ENCODE results near the gene RND3.

RND3 gene

DNA sequence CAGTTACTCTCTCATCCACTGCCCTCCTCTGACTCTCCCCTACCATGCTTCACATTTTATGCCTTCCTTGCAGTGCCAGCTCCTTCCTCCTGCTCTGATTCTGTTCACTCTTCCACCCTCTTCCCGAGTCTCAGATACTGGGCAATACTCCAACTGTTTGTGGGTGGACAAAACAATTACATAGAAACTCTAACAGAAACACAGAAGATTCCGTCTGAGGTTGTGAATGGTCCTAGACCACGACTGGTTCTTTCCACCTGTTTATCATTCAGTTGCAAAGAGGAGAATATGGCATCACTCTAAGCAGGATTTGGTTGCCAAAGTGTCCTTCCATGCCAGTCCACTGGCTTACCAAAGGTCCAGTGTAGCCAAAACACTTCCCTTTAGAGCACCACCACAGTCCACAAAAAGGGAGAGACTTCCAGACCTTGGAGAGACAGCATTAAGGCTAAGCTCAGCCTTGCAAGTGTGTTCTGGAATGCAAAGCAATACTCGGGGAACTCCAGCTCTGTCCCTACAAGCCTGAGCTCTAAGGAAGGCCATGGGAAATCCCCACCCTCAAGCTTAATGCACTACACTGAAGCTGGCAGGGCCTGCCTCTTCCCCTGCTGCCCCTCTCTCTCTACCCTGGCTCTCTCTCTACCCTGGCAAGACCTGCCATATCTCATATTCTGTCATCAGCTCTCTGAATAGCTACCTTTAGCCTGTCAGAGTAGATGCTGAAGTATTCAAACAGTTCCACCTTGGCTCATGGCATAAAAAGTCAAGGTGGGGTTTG is 33.6 kb upstream of the RND3 start:
- no peaks in the 10 kb centered on the region for H3K36me3 ChIP-seq (ENCODE audit: control insufficient read depth, insufficient read depth, low read length)
- H3K27ac ChIP-seq (ENCODE audit: low read length) = no peak overlapping the region
- no peaks in the 10 kb centered on the region for H3K4me1 ChIP-seq (ENCODE audit: control insufficient read depth, insufficient read depth, low read length)
- H3K4me3 ChIP-seq (ENCODE audit: low read length) = no peak overlapping the region
- no peaks in the 10 kb centered on the region for H3K27me3 ChIP-seq (ENCODE audit: control insufficient read depth, insufficient read depth, low read length)
- WGBS (ENCODE audit: insufficient coverage, insufficient read length) = no CpG with 5 or more reads among the region's 4 CpGs
- no peak for DNase-seq (ENCODE audit: low read depth, low spot score)
- no peaks in the 10 kb centered on the region for H3K9me3 ChIP-seq (ENCODE audit: control insufficient read depth, insufficient read depth, low read length)

DNA sequence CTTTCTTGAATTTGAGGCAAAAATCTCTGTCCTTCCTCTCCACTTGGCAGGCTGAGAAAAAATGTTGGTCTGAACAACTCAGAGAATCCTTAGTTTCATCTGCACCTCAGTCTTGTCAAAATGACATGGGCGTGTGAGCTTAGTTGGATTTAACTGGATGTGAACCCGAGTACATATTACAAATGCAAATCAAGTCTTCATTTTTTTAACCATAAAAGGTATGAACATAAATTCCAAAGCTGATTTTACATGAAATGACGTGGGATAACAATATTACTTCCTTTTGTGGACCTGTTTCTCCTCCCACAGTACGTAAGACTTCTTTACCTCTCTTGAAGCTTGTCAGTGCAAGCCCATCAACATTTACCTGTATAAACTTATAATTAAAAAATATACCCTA is 32.6 kb upstream of the RND3 start:
- Histone ChIP-seq H3K4me3 (ENCODE audit: low read length) (no peak overlapping the region), H3K36me3 (ENCODE audit: control insufficient read depth, insufficient read depth, low read length) (no peaks in the 10 kb centered on the region), H3K9me3 (ENCODE audit: control insufficient read depth, insufficient read depth, low read length) (no peaks in the 10 kb centered on the region), H3K27ac (ENCODE audit: low read length) (no peak overlapping the region), H3K27me3 (ENCODE audit: control insufficient read depth, insufficient read depth, low read length) (no peaks in the 10 kb centered on the region), H3K4me1 (ENCODE audit: control insufficient read depth, insufficient read depth, low read length) (no peaks in the 10 kb centered on the region)
- DNase-seq (ENCODE audit: low read depth, low spot score) = no peak
- no CpG with 5 or more reads among the region's 4 CpGs for WGBS (ENCODE audit: insufficient coverage, insufficient read length)

DNA sequence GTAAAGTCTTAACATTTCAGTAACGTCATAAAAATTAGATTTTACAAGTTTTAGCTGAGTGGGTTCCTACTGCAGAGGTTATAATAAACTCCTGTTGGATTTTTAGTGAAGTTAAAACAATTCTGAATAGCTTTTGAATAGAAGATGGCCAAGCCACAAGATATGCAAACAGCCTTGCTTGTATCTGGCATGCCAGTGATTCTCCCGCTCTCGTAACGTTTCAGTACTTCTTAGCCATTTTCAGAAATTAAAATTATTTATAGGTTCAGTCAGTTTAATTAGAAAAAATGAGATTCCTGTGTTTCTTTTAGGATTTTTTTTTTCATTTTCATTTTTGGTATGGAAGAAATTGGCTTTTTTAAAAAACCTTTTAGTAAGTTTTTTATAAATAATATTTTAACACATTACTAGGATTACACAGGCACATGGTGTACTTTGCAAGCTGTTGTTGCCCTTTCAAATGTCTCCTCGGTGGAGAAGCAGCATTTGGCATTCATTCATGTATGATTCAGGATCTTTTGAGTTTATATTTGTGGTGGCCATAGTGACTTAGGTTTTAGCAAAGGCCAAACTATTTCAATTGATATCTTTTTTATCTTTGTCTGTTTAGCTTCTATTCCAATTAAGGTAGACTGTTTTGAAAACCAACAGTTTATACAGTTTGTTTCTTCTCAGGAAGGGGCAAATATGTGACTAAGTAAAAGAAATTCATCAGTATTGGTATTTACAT is 30.6 kb upstream of the RND3 start:
- Histone ChIP-seq H3K36me3 (ENCODE audit: control insufficient read depth, insufficient read depth, low read length) (no peaks in the 10 kb centered on the region), H3K27ac (ENCODE audit: low read length) (no peak overlapping the region), H3K9me3 (ENCODE audit: control insufficient read depth, insufficient read depth, low read length) (no peaks in the 10 kb centered on the region), H3K4me1 (ENCODE audit: control insufficient read depth, insufficient read depth, low read length) (no peaks in the 10 kb centered on the region), H3K4me3 (ENCODE audit: low read length) (no peak overlapping the region), H3K27me3 (ENCODE audit: control insufficient read depth, insufficient read depth, low read length) (no peaks in the 10 kb centered on the region)
- DNase-seq (ENCODE audit: low read depth, low spot score) = no peak
- WGBS (ENCODE audit: insufficient coverage, insufficient read length) = no CpG with 5 or more reads among the region's 5 CpGs

DNA sequence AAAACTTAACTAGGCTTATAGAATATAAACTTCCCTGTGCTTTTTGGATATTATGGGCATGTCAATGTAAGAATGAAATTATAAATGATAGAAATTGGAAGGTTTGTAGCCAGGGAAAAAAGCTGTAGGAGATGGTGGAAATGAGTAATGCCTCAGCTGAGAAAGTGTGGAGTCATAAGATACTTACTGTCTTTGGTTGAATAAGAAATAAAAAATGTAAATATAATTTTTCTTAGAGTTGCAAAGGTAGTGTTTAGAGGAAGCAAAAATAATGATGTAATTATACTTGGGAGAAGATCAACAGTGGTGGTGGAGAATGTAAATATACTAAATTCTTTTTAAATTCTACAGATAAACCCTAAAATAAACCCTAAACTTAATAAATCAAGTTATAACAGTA is 26.2 kb upstream of the RND3 start:
- Histone ChIP-seq H3K9me3 (ENCODE audit: control insufficient read depth, insufficient read depth, low read length) (no peaks in the 10 kb centered on the region), H3K4me1 (ENCODE audit: control insufficient read depth, insufficient read depth, low read length) (no peaks in the 10 kb centered on the region), H3K36me3 (ENCODE audit: control insufficient read depth, insufficient read depth, low read length) (no peaks in the 10 kb centered on the region), H3K4me3 (ENCODE audit: low read length) (no peak overlapping the region), H3K27me3 (ENCODE audit: control insufficient read depth, insufficient read depth, low read length) (no peaks in the 10 kb centered on the region), H3K27ac (ENCODE audit: low read length) (no peak overlapping the region)
- no peak for DNase-seq (ENCODE audit: low read depth, low spot score)

DNA sequence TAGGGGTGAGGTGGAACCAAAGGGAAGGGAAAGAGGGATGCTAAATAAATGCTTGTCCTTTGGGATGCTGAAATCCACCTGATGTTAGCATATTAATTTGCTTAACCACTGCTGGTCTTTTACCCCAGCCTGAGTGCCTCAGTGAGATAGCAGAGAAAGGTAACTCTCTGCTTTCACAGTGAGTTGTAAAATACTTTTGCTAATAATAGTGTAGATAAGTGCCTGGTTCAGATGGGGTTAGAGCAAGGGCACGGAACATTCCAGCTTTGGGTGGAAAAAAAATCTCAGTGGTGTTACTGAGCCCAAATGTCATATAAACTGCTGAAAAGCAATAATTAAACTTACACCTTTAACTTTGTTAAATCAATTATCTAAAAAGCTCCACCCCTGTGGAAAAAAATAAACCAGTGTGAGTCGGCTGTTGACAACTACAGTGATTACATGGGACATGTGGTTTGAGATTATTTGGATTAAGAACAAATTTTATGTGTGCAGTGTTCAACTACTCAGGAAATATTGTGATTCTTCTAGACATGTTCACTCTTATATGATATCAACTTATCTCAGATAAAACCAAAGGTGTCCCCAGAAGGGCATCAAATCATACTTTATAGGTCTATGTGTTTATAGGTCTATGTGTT is 21.1 kb upstream of the RND3 start:
- Histone ChIP-seq H3K4me3 (ENCODE audit: low read length) (no peak overlapping the region), H3K9me3 (ENCODE audit: control insufficient read depth, insufficient read depth, low read length) (no peaks in the 10 kb centered on the region), H3K27ac (ENCODE audit: low read length) (no peak overlapping the region), H3K36me3 (ENCODE audit: control insufficient read depth, insufficient read depth, low read length) (no peaks in the 10 kb centered on the region), H3K27me3 (ENCODE audit: control insufficient read depth, insufficient read depth, low read length) (no peaks in the 10 kb centered on the region), H3K4me1 (ENCODE audit: control insufficient read depth, insufficient read depth, low read length) (no peaks in the 10 kb centered on the region)
- no peak for DNase-seq (ENCODE audit: low read depth, low spot score)
- WGBS (ENCODE audit: insufficient coverage, insufficient read length) = no CpG with 5 or more reads among the region's 2 CpGs

DNA sequence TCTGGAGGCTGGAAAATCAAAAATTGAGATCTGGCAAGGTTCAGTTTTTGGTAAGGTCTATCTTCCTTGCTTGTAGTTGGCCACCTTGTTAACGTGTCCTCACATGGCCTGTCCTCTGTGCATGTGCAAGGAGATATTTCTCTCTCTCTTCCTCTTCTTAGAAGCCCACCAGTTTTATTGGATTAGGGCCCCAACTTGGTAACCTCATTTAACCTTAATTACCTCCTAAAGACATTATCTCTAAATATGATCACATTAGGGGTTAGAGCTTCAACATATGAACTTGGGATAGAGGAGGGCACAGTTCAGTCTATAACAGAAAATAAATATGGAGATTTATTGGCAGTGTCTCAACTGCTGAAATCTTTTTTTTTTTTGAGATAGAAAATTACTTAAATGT is 19.6 kb upstream of the RND3 start:
- H3K4me1 ChIP-seq (ENCODE audit: control insufficient read depth, insufficient read depth, low read length) = no peaks in the 10 kb centered on the region
- no peaks in the 10 kb centered on the region for H3K27me3 ChIP-seq (ENCODE audit: control insufficient read depth, insufficient read depth, low read length)
- H3K4me3 ChIP-seq (ENCODE audit: low read length) = no peak overlapping the region
- no CpG with 5 or more reads among the region's 1 CpG for WGBS (ENCODE audit: insufficient coverage, insufficient read length)
- no peak for DNase-seq (ENCODE audit: low read depth, low spot score)
- no peaks in the 10 kb centered on the region for H3K9me3 ChIP-seq (ENCODE audit: control insufficient read depth, insufficient read depth, low read length)
- H3K27ac ChIP-seq (ENCODE audit: low read length) = no peak overlapping the region
- no peaks in the 10 kb centered on the region for H3K36me3 ChIP-seq (ENCODE audit: control insufficient read depth, insufficient read depth, low read length)

DNA sequence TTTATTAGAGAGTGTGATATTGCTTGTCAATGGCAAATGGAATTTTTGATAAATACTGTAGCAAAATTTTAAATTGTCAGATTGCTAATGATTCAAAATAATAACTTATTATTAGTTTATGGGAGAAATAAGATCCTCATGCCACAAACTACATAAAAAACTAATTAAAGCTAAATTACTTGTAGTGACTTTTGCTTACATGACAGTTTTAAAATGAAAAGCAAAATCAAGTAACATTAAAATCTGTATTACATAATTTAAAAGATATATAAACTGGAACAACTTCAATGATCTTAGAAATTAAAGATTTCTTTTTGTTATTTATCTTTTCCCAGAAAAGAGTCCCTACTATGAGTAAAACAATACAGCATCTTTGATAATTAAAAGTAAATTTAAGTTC is 17.7 kb upstream of the RND3 start:
- DNase-seq (ENCODE audit: low read depth, low spot score) = no peak
- no peaks in the 10 kb centered on the region for H3K4me1 ChIP-seq (ENCODE audit: control insufficient read depth, insufficient read depth, low read length)
- no peaks in the 10 kb centered on the region for H3K36me3 ChIP-seq (ENCODE audit: control insufficient read depth, insufficient read depth, low read length)
- H3K27ac ChIP-seq (ENCODE audit: low read length) = no peak overlapping the region
- H3K4me3 ChIP-seq (ENCODE audit: low read length) = no peak overlapping the region
- H3K9me3 ChIP-seq (ENCODE audit: control insufficient read depth, insufficient read depth, low read length) = no peaks in the 10 kb centered on the region
- no peaks in the 10 kb centered on the region for H3K27me3 ChIP-seq (ENCODE audit: control insufficient read depth, insufficient read depth, low read length)

DNA sequence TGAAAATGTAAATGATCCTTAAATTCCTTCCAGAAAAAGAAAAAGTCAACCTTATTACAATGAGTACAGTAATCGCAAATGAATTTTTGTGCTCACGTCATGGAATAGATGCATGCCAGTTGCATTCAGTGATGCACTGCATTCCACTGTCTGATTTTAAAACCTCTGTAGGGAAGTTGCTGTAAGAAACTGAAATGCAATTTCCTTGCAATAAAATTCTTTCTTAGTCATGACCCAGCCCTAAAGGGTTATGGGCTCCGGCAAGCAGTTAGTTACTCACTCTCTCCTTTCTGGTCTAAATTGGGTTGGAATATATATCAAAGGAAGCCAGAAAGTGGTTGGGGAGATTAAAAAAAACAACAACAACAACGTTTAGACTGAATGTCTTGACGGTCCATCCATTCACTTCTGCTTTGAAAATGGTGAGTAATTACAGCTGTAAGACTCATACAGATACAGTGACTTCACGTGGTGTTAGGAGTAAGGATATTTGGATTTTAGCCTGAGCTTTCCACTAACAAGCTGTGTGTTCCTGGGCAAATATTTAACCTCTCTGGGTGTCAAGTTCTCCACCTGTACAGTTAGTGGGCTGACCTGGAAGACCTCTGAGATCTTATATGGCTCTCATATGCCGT is 8.6 kb upstream of the RND3 start:
- Histone ChIP-seq H3K27me3 (ENCODE audit: control insufficient read depth, insufficient read depth, low read length) (no peaks in the 10 kb centered on the region), H3K27ac (ENCODE audit: low read length) (no peak overlapping the region), H3K4me3 (ENCODE audit: low read length) (no peak overlapping the region), H3K36me3 (ENCODE audit: control insufficient read depth, insufficient read depth, low read length) (no peaks in the 10 kb centered on the region), H3K4me1 (ENCODE audit: control insufficient read depth, insufficient read depth, low read length) (no peaks in the 10 kb centered on the region), H3K9me3 (ENCODE audit: control insufficient read depth, insufficient read depth, low read length) (no peaks in the 10 kb centered on the region)
- no CpG with 5 or more reads among the region's 7 CpGs for WGBS (ENCODE audit: insufficient coverage, insufficient read length)
- DNase-seq (ENCODE audit: low read depth, low spot score) = no peak

DNA sequence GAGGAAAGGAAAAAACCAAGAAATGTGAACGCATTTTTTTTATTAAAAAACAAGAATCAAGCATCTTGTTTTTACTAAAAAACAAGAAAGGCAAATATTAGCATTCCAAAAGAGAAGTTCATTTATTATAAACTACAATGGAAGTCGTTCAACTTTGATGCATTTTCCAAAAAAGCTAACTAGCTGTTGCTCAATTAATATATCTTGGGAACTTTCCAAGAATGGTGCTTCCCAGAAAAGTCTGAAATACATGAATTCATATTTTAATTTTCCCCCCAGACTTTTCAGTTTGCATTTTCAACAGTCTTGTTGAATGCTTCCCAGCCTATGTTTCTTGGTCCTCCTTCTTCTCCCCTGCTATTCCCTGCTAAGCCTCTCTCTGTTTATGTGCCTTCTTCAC is 7.5 kb upstream of the RND3 start:
- Histone ChIP-seq H3K4me3 (ENCODE audit: low read length) (no peak overlapping the region), H3K27ac (ENCODE audit: low read length) (no peak overlapping the region), H3K27me3 (ENCODE audit: control insufficient read depth, insufficient read depth, low read length) (no peaks in the 10 kb centered on the region), H3K9me3 (ENCODE audit: control insufficient read depth, insufficient read depth, low read length) (no peaks in the 10 kb centered on the region), H3K36me3 (ENCODE audit: control insufficient read depth, insufficient read depth, low read length) (no peaks in the 10 kb centered on the region), H3K4me1 (ENCODE audit: control insufficient read depth, insufficient read depth, low read length) (no peaks in the 10 kb centered on the region)
- DNase-seq (ENCODE audit: low read depth, low spot score) = no peak
- no CpG with 5 or more reads among the region's 2 CpGs for WGBS (ENCODE audit: insufficient coverage, insufficient read length)

DNA sequence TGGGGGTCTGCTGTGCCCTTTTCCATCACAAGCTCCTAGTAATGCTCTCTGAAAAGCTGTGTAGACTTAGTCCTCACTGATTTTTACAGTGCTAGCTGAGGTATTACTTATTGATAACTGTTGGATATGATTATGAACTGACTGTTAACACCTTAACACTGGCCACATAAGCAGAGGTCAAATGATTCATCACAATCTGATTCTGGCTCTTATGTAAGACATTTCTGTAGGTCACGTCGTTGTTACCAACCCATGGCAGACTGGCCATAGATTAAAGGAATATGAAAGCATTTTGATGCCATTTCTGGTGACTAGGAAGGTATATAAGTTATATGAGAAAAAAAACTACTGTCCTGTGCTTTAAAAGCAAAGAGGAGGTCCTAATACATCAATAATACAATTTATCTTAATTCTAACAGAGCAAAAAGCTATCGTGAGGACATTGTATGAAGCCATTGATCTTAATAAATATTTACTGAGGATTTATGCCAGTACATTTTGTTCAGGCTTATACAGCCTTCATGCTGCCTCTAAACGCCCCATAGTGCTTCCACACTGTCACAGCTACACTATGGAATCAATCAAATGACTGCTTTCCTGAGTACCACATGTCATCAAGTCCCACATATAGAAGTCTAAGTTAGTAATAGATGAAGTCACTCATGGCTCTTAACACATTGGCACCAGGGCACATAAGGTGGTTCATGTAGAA is 6.9 kb upstream of the RND3 start:
- Histone ChIP-seq H3K9me3 (ENCODE audit: control insufficient read depth, insufficient read depth, low read length) (no peaks in the 10 kb centered on the region), H3K36me3 (ENCODE audit: control insufficient read depth, insufficient read depth, low read length) (no peaks in the 10 kb centered on the region), H3K27me3 (ENCODE audit: control insufficient read depth, insufficient read depth, low read length) (no peaks in the 10 kb centered on the region), H3K27ac (ENCODE audit: low read length) (no peak overlapping the region), H3K4me3 (ENCODE audit: low read length) (no peak overlapping the region), H3K4me1 (ENCODE audit: control insufficient read depth, insufficient read depth, low read length) (no peaks in the 10 kb centered on the region)
- DNase-seq (ENCODE audit: low read depth, low spot score) = no peak
- no CpG with 5 or more reads among the region's 4 CpGs for WGBS (ENCODE audit: insufficient coverage, insufficient read length)

All from iPS DF 6.9 (cell line).